GM12878 (cell line): ENCODE measurements around the gene SERPINF2. TPM values are rescaled to one million over a fixed set of nuclear protein-coding genes. Genes with fewer than 3 reads are reported as not detected.

Experiments
- EP300 ChIP-seq, 2 experiments: fragments of 150-350 bp in 1 of 2; IDR thresholded peaks; 2 replicates each; pipeline ENCODE4 v1.6.1; 2011 to 2012; ENCODE audit warnings: low read depth in 2 of 2, low read length in 2 of 2, borderline replicate concordance in 1 of 2, improper control_type of control experiment in 1 of 2, inconsistent platforms in 1 of 2; ENCODE audit not compliant: control insufficient read depth in 1 of 2
- FOXK2 ChIP-seq: fragments of 450-650 bp; IDR thresholded peaks from 2 replicates; pipeline ENCODE4 v1.6.1; 2017; ENCODE audit warnings: mild to moderate bottlenecking, moderate library complexity
- HCFC1 ChIP-seq: fragments of 150-350 bp; IDR thresholded peaks from 2 replicates; pipeline ENCODE4 v1.6.1; 2014; ENCODE audit warnings: low read length
- HDAC6 ChIP-seq: fragments of 200-600 bp; sonication (generic); IDR thresholded peaks from one replicate; pipeline ENCODE4 v1.8.0; 2017; ENCODE audit warnings: antibody characterized with exemption; ENCODE audit not compliant: unreplicated experiment
- PAX8 ChIP-seq: fragments of 450-650 bp; IDR thresholded peaks from 2 replicates; pipeline ENCODE4 v1.6.1; 2017; ENCODE audit warnings: mild to moderate bottlenecking, moderate library complexity
- POU2F2 ChIP-seq: IDR thresholded peaks from 3 replicates; pipeline ENCODE4 v1.6.1; 2011; ENCODE audit warnings: low read depth, mild to moderate bottlenecking, low read length, borderline replicate concordance
- YY1 ChIP-seq: IDR thresholded peaks from 2 replicates; pipeline ENCODE4 v1.6.1; 2011; ENCODE audit warnings: low read depth, mild to moderate bottlenecking, low read length
- ZBTB33 ChIP-seq: fragments of 450-650 bp; IDR thresholded peaks from 2 replicates; pipeline ENCODE4 v1.6.1; 2017; ENCODE audit warnings: mild to moderate bottlenecking
- polyA plus RNA-seq, 11 experiments: library from polyadenylated mRNA; depleted of rRNA in 4 of 11; unstranded in 6 of 11; stranded (reverse) in 5 of 11; fragments of >200 nt; fragmentation: Nextera tagmentation in 4 of 11; fragmentation: Illumina TruSeq in 1 of 11; extraction: Ambion mirVana in 4 of 11; extraction: Trizol in 1 of 11; gene quantifications; 1 replicate in 1 of 11; 2 replicates in 10 of 11; pipeline versions ENCODE4 v1.2.1 to v1.2.3, GENCODE V29; 2011 to 2016; ENCODE audit warnings: inconsistent platforms in 2 of 11, missing spikeins in 2 of 11, low read depth in 1 of 11
- total RNA-seq, 4 experiments: library from RNA; depleted of rRNA in 3 of 4; stranded (reverse); fragments of >200 nt in 3 of 4; fragmentation: Illumina TruSeq in 1 of 4; extraction: Trizol in 1 of 4; gene quantifications; 2 replicates each; pipeline versions ENCODE4 v1.2.1 to v1.2.3, GENCODE V29; 2013 to 2021
- TF ChIP-seq, protein P1 (sequence below): fragments of 450-650 bp; IDR thresholded peaks from 2 replicates; pipeline ENCODE4 v1.6.1; 2016; ENCODE audit warnings: mild to moderate bottlenecking
- TF ChIP-seq, protein P2 (sequence below): IDR thresholded peaks from 2 replicates; pipeline ENCODE4 v1.6.1; 2012; ENCODE audit warnings: low read depth, low read length, improper control_type of control experiment

Gene SERPINF2
- total and polyA plus RNA-seq, 10 of the 15 experiments (the other 5 are each of a cell fraction or from before 2014, with no cell fraction given): 0.04 to 0.21 (median 0.12) TPM; not detected in 6

- TF ChIP-seq HCFC1 (no peak), PAX8 (no peak), FOXK2 (no peak), YY1 (no peak), EP300 (IDR thresholded peaks at IDR 0.05; ENCODE audit: borderline replicate concordance in 1 of 2, control insufficient read depth in 1 of 2, low read depth in 2 of 2, low read length in 2 of 2) (no peak), ZBTB33 (no peak), HDAC6 (no peak), POU2F2 (no peak)
- TF ChIP-seq, protein P1, sequence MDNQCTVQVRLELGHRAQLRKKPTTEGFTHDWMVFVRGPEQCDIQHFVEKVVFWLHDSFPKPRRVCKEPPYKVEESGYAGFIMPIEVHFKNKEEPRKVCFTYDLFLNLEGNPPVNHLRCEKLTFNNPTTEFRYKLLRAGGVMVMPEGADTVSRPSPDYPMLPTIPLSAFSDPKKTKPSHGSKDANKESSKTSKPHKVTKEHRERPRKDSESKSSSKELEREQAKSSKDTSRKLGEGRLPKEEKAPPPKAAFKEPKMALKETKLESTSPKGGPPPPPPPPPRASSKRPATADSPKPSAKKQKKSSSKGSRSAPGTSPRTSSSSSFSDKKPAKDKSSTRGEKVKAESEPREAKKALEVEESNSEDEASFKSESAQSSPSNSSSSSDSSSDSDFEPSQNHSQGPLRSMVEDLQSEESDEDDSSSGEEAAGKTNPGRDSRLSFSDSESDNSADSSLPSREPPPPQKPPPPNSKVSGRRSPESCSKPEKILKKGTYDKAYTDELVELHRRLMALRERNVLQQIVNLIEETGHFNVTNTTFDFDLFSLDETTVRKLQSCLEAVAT: no peak
- TF ChIP-seq, protein P2, sequence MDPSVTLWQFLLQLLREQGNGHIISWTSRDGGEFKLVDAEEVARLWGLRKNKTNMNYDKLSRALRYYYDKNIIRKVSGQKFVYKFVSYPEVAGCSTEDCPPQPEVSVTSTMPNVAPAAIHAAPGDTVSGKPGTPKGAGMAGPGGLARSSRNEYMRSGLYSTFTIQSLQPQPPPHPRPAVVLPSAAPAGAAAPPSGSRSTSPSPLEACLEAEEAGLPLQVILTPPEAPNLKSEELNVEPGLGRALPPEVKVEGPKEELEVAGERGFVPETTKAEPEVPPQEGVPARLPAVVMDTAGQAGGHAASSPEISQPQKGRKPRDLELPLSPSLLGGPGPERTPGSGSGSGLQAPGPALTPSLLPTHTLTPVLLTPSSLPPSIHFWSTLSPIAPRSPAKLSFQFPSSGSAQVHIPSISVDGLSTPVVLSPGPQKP: no peak
These were observed 11.9 kb downstream of the SERPINF2 start (continued) for GRCh38 chr17:1754430-1755112.
